GM19193 (cell line): ENCODE data around the gene PPP1R16B.

Source experiments
- POLR2A ChIP-seq: IDR thresholded peaks from 4 replicates; pipeline ENCODE4 v1.6.1; 2011; ENCODE audit not compliant: insufficient read depth, insufficient read length; ENCODE audit errors: extremely low read depth

PPP1R16B gene

DNA sequence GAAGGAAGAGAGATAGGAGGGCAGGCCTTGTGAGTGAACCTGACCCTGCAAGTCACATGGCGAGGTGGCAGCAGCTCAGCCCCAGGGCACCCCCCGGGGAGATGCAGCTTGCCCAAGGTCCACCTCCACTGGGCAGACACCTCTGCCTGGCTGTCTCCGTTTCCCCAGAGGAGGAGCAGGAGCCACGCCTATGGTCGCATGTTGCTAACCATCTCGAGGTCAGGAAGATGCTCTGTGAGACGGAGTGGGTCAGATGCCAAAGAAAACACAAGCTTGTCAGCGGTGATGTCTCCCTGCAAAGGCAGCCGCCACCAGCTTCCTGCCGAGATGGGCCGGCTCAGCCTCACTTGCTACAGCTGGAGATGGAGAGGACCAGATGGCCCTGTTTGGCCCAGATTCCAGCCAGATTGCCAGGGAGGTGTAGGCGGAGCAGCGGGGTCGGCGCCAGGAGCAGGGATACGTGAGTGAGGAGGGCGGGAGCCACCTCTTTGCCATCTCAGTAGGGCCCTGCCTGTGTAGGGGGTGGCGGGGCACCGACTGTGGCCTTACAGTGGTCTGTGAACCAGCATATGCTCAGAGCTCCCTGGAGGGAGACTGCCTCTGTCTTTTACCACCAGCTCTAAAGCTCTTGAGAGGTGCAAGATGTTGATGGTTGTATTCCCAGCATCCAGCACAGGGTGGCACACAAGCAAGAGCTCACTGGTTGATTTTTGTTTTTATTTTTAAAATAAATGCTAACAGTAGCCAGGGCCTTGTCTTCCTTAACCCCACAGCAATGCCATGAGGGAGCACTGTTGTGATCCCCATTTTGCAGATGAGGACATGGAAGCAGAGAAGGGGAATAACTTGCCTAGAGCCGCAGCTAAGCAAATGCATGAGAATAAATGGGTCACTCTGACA, 77.8 kb downstream of the PPP1R16B start:
- TF ChIP-seq POLR2A: no peak

GRCh38 chr20:38883981-38884733, 78.7 kb downstream of the PPP1R16B start:
- no peak for TF ChIP-seq POLR2A

- TF ChIP-seq POLR2A: no peak
Measured at GRCh38 chr20:38885357-38885756, 79.9 kb downstream of the PPP1R16B start.

DNA sequence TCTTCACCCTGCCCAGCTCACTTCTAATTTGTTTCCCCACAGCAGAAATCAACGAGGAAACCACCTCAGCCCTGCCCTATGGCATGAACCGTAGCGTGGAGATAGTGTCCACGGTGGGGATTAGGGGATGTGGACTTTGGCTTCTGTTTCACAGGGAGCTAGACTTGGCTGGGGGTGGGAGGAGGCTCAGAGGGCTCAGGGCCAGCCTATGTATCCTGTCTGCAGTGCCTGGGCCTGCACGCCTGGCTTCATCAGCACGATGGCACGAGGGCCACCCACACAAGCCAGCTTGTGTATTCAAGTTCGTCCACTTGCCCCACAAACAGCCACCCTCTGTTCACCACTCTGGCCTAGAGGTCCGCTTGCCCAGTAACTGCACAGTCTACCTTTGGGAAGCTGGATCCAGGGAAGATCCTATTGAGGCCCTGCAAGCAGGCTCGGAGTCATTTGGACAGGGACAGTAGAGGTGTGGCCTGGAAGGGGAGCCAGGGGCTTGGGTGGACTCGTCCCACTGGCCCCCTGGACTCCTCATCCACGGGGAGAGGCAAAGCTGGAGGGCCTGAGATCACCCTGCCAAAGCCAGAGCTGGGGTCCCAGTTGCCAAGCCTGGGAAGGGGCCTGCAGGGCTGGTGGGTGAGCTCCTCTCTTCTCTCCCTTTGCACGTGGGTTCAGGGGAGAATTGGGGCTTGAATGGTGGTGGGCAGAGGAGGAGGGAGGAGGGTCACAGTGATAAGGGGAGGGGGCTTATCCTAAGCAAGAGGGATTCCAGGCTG, 82.7 kb downstream of the PPP1R16B start:
- TF ChIP-seq POLR2A: no peak

- TF ChIP-seq POLR2A: no peak
Measured at GRCh38 chr20:38889050-38889449, 83.6 kb downstream of the PPP1R16B start.

GRCh38 chr20:38889792-38890496, 84.4 kb downstream of the PPP1R16B start:
- no peak for TF ChIP-seq POLR2A

GRCh38 chr20:38890497-38890818, 85.0 kb downstream of the PPP1R16B start:
- no peak for TF ChIP-seq POLR2A

DNA sequence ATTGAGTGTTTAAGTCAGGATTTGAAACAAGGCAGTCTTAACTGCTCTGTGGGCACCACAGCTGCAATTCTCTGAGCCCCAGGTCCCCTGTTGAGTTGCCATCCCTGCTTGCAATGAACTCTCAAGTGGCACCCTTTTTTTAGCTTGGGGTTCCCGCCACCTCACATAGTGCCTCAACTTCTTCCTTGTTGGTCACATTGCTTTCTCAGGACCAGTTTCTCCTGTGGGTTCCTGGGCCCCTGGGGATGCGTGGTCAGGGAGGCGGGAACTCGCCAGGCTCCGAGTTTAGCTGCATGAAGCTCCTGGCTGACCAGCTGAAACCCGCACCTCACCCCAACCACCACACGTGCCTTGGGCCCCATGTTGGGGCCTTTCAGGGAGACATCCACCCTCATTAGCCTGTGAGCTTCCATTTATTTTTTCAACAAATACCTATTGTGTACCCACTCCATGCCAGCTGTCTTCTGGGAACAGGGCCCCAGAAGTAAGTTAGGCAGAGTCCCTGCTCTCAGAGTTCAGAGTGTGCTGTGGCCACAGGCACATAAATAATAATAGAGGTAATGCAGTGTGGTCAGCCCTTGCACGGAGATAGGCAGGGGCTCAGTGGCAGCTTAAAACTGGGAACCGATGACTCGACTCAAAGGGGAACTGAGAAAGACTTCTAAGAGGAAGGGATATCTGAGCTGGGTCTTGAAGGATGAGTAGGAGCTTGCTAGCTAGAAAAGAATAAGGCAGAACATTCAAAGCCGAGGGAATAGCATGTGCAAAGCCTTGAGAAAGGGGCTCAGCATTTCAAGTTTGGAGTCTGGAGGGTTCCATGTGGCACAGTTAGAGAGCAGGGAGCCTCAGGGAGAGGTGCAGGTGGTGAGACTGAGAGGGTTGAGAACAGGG, 86.8 kb downstream of the PPP1R16B start:
- TF ChIP-seq POLR2A: no peak

DNA sequence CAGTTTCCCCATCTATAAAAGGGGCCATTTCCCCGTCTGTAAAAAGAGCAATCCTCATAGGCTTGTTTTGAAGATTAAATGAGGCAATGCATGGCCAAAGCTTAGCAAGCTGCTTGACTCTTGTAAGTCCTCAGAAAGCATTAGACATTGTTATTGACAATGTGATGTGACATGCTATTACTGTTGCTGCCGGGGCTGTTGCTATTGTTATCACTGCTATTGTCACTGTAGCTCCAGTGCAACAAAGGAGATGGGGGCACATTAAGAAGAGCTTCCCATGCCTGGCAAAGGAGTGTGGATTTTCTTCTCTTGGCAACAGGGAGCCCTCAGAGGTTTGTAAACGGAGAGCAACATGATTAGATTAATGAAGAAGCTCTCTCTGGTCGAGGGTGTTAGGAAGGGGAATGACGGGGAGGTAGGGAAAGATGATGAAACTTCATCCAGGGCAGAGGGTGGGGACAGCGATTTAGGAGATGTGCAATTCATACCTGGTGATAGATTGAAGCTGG, 87.6 kb downstream of the PPP1R16B start:
- no peak for TF ChIP-seq POLR2A

- TF ChIP-seq POLR2A: no peak
Measured at GRCh38 chr20:38893565-38894090, 88.1 kb downstream of the PPP1R16B start.

DNA sequence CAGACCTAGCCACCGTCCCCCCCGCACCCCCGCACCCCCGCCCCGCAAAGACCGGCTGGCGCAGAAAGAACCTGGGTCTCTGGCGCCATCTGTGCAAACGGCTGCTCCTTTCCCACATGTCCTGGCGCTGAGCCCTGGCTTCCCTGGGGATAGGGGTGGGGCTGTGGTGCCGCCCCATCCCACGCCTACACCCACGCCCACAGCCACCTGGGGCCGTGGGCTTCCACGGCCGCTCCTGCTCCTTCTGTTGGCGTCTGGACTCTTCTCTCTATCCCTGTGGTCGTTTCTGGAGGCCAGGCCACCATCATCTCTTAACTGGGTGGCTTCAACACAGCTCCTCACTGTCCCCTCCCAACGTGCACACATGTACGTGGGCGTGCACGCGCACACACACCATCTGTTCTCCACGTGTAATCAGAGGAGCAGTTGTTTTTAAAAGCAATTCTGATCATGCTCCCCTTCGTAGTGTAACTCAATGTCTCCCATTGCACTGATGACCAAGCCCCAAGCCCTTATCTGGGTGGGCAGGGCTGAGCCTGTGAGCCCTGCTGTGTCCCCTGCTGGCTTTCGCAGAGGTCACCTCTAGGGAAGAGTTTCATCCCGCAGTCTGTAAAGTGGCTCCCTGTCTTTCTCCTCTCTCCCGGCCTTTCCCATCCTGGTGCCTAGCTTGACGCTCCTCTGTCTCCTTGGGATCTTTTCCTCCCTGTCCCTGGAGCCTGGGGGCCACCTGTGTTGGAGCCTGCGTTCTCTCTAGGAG, 88.8 kb downstream of the PPP1R16B start:
- no peak for TF ChIP-seq POLR2A

DNA sequence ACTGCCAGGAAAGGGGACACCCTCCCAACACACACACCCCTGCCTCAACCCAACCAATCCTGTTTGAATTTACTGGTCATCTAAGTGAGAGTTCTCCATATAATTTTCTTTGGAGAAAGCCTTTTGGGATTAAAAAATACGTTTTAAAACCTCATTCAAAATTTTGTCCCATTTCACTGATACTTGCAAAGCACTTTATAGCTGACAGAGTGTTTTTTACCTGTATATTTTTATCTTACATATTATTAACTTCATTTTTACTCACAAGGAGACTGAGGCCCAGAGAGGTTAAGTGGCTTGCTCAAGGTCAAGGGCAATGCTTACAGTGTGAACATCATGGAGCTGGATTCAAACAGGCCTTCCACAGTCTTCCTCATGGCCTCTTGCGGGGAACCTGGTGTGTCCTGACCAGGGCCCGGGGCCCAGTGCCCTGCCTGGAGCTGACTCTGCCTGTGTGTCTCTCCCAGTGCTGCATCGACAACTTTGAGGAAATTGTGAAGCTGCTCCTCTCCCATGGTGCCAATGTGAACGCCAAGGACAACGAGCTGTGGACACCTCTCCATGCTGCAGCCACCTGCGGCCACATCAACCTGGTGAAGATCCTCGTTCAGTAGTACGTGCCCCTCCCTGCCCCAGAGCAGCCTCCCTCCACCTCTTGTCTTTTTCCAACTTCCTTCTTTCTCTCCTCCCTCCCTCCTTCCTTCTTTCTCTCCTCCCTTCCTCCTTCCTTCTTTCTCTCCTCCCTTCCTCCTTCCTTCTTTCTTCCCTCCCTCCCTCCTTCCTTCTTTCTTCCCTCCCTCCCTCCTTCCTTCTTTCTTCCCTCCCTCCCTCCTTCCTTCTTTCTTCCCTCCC, 89.8 kb downstream of the PPP1R16B start:
- no peak for TF ChIP-seq POLR2A
